HuH-7 (cell line): Measurements from ENCODE around the gene PTPN1.
"Not testable (repeated sequence)": the region's sequence is repeated elsewhere in the genome, so short reads cannot be mapped to it uniquely, and the experiment has no call there.

ENCODE experiments used
- DNase-seq: peaks from one replicate; pipeline ENCODE4 v3.0.0; 2011; ENCODE audit warnings: low spot score

Gene PTPN1

GRCh38 chr20:50481741-50482140 is 28.4 kb upstream of the PTPN1 start:
- no peak for DNase-seq

GRCh38 chr20:50482396-50482981 is 27.7 kb upstream of the PTPN1 start:
- DNase-seq: no peak

GRCh38 chr20:50484271-50484976 is 25.8 kb upstream of the PTPN1 start:
- DNase-seq: no peak

- no peak for DNase-seq
Measured at GRCh38 chr20:50487397-50487796, 22.8 kb upstream of the PTPN1 start.

GRCh38 chr20:50488236-50488806 is 21.9 kb upstream of the PTPN1 start:
- DNase-seq: no peak

GRCh38 chr20:50491168-50491567 is 19.0 kb upstream of the PTPN1 start:
- no peak for DNase-seq

- no peak for DNase-seq
Measured at GRCh38 chr20:50491926-50492634, 18.1 kb upstream of the PTPN1 start.

- no peak for DNase-seq
Measured at GRCh38 chr20:50493881-50494253, 16.3 kb upstream of the PTPN1 start.

GRCh38 chr20:50494428-50494827 is 15.8 kb upstream of the PTPN1 start:
- DNase-seq: no peak

GRCh38 chr20:50496773-50497385 is 13.3 kb upstream of the PTPN1 start:
- DNase-seq: no peak

GRCh38 chr20:50498071-50498776 is 12.0 kb upstream of the PTPN1 start:
- DNase-seq: no peak

GRCh38 chr20:50499938-50500337 is 10.2 kb upstream of the PTPN1 start:
- no peak for DNase-seq

GRCh38 chr20:50501972-50502745 is 8.0 kb upstream of the PTPN1 start:
- DNase-seq: no peak

GRCh38 chr20:50504231-50504823 is 5.9 kb upstream of the PTPN1 start:
- no peak for DNase-seq

GRCh38 chr20:50506270-50506579 is 4.0 kb upstream of the PTPN1 start:
- DNase-seq: peak; percentile 26

GRCh38 chr20:50507745-50508144 is 2.4 kb upstream of the PTPN1 start:
- not testable (repeated sequence) for DNase-seq

- no peak for DNase-seq
Measured at GRCh38 chr20:50508171-50508755, 1.9 kb upstream of the PTPN1 start.

- DNase-seq: no peak
Measured at GRCh38 chr20:50510706-50511542, 741 bp downstream of the PTPN1 start.

GRCh38 chr20:50512323-50512722 is 2.1 kb downstream of the PTPN1 start:
- no peak for DNase-seq
